GM19452 (cell line): Measurements from ENCODE around the gene SULT1C3.
"Not testable (repeated sequence)": the region's sequence is repeated elsewhere in the genome, so short reads cannot be mapped to it uniquely, and the experiment has no call there.

Source experiments
- ATAC-seq: cut with Tn5 transposase; IDR thresholded peaks from one replicate; pipeline ENCODE4 v1.9.1; 2021; ENCODE audit not compliant: unreplicated experiment

SULT1C3 gene

DNA sequence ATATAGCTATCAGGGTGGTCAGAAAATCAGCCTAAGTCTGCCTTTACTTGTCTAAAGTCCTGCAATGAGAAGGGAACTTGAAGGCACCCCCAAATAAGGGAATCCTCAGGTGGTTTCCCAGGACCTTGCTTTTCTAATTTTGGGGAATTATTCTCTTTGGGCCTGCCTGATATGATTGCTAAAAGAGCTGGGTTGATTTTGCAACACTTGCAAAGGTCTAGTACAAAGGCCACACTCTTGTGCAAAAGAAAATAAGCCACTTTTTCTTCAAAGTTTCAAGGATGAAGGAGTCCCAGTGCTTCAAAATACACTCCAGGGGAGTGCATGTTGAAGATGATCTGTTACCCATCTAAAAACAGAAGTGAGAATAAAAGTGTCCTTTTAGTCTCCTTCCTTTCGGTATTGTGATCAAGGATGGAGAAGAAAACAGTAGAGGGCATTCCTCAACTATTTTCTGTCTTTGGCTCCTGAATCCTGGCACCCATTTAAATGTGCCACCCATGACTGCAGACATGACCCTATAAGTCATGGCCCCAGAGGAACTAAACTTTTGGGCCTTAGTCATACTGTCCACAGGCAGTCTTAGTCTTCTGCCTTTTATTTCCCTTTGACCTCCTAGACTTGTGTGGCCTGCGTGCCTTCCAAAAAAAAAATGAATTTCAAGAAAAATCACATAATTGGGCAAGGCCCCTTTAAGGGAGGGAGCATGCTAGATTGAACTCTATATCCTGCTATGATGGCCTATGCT, 5.1 kb downstream of the SULT1C3 start:
- no peak for ATAC-seq

DNA sequence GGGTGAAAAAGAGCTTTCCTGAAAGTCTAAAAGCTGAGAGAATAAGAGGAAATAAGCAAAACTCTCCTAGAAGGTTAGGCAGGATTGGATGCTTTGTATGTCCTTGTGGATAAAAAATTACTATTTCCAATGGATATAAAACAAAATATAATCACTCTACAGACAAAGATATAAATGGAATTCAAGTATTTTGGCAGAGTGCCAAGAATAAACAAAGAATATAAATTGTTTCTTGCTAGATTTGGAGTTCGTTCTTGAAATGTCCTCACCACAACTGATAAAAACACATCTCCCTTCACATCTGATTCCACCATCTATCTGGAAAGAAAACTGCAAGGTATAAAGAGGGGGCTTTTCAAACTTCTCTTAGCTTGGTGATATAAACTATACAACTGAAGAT, 13.3 kb downstream of the SULT1C3 start:
- no peak for ATAC-seq

DNA sequence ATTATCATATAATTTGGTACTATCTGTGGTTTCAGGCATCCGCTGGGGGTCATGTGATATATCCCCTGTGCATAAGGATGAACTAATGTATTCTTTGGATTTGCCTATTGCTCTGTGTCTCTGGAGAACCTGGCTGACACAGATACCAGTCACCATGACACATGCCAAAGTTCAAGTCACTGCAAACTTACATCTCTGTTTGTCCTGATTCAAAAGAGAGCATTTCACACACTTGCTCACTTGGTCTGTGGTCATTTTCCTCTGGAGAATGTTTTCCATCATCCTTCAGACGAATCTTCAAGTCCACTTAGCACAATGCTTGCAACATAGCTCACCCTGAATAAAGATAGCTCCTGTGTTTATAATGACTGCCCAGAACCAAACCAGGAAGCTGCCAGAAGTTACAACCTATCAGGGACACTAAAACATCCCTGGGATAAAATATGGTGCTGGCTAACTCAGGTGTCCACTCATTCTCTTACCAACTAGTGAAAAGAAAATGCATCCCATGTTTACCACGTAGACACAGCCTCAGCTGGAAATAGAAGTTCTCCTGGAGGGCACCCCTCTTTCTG, 18.1 kb downstream of the SULT1C3 start:
- ATAC-seq = no peak

DNA sequence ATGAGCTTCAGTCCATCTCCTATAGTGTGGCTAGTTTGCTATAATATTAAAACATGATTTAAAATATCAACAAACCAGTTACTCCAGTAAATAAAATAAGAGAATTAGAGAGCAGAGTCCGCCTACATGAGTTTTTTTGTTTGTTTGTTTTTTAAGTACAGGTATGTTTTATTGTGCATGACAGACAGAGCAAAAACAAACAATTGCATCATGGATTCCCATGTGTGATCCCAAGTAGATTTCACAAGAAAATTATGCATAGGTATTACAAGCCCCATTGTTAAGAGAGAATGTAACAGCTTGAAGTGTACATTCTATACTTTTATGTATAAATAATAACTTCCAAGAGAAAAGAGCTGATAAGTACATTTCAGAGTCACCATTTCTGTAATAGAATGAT, 21.0 kb downstream of the SULT1C3 start:
- no peak for ATAC-seq

DNA sequence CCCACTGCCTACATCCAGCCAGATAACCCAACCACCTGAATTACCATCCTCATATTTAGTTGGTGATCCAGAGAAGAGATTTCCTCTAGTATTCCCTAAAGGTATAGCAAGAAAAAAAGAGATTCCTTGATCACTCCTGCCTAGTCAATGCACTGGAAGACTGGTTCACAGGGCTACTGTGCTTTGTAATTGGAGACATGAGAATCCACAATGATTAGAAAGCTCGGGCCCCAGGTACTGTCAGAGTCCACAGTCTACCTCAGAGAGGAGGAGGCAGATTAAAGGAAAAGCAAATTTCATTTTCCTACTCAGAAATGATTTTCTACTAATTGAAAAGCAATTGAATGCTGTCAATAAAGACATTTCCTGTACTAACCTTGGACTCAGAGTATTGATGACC, 22.3 kb downstream of the SULT1C3 start:
- ATAC-seq = no peak

DNA sequence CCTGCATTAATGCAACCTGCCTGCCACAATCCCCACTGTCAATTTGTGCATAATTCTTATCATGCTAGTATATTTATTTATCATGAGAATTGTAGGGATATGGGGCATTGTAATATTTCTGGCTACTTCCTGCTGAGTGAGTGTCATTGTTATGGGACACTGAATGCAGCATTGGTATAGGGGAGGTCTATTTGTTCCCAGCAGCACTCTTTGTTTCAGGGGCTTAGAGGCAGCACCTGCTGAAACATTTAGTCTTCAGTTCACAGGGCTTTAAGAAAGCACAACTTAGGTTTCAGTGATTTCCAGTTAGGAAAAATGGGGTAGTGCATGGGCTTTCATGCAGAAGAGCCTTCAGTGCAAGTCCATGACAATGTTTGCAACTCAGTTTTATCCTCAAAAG, 23.6 kb downstream of the SULT1C3 start:
- ATAC-seq = no peak

DNA sequence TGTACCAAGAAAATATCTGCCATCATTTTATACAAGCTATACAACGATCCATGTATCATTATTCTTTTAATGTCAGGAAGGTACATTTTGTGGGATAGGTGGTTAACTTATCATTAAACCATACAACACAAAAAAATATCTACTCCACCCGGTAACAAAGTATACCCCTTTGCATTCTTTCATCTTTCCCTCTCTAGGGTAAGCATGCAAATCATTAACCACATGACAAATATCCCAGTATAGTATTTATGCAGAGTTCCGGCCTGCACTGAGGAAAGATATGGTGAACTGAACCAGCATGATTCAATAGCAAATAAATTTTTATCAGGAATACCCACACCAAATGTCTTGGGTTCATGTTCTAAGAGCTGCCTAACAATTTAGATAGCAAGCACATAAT, 26.4 kb downstream of the SULT1C3 start:
- no peak for ATAC-seq

DNA sequence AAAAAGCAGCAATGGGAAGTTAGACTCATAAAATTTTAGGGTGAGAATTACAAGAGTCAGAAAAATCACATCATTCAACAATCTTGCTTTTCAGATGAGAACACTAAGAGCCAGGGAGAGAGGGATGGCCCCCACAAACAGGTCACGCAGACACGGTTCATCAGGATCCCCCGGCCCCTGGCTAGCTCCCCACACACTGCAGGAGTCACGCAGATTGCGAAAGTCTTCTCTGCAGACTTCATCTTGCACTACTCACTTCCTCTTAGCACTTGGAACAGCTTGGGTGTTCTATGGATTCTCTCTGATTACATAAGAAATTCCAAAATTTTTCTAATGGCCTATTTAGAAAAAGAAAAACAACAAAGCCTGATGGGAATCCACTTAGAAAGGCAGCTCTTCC, 27.3 kb downstream of the SULT1C3 start:
- no peak for ATAC-seq

DNA sequence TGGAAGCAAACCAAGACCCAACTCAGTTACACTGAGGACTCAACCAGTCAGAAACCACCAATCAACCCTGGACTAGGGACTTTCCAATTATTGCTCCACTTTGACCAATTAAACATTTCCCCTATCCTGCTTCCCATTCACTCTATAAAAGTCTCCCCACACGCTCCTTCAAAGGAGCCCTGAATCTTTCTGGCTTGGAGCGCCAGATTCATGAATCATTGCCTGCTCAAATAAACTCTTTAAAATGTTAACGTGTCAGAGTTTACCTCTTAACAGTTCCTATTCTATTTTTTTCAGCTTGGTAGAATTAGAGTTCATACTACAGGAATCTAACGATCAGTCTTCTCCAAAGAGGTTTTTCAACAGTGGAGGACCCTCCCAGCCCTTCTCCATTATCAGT, 28.2 kb downstream of the SULT1C3 start:
- no peak for ATAC-seq

DNA sequence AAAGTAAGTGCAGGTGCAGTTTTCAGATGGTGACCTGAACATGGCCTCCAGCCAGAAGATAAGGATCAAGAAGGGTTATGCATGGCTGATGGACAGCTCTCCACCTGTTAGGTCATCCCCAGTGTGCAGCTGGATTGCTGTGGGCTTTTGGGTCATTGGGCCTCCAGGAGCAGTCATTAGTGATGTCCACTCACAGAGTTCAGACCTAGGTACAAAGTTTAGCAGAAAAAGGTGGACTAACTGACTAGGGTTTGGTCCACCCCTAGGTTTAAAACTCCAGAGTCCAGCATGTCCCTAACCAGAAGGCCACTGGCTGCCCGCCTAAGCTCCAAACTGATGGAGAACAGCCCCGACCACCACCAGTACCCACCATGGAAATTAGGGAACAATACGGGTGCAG, 30.6 kb downstream of the SULT1C3 start:
- ATAC-seq = no peak

DNA sequence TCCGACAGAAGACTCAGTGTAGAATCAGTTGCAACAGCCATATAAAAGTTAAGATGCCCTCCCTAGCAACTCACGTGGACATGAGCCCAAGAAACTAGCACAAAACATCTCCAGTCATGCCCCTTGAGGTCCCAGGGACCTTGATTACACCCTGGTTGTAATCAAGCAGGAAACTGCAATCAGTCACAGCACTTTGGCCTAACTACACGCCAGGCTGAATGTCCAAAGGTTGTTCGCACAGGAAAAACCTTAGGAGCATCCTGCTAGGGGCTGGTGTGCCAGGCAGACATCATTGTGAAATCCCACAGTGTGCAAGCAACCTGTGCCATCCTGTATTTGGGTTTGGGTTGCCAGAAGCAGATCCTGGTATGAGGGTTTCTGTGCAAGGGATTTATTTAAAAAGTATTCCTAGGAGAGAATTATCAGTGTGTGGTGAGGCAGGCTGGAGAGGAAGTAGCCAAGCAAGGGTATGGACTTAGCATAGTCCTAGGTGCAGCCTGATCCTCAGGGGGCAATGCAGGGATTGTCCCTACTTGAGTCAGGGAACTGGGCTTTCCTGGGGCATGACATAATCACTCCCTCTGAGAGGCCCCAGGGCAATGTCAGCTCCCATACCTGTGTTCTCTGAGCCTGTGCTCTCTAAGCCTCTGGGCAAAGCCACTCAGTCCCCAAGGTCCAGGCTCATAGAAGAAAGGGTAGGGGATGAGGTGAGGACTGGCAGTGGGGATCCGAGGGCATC, 31.2 kb downstream of the SULT1C3 start:
- no peak for ATAC-seq

DNA sequence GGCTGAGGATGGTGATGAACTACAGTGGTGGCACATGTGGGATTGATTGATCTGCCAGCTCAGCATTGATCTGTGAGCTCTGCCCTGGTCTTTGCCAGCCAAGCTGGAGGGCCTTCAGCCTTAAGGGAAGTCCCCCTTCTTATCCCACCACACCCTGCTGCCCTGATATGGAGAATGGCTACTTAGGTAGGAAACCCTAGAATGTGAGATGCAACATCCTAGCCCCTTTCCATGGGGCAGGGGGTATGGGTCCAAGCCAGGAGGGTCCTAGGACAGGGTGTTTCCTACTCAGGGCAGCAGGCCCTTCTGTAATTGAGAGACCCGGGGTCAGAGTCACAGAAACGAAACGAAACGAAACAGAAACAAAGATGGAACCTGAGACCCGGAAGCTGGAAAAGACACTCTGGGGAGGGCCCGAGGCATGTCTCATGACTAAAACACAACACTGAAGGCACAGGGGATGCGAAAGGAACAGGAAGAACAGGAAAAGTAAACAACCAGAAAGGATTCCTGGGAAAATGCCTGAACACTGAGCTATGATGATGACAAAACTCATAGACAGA, 32.0 kb downstream of the SULT1C3 start:
- ATAC-seq = no peak

DNA sequence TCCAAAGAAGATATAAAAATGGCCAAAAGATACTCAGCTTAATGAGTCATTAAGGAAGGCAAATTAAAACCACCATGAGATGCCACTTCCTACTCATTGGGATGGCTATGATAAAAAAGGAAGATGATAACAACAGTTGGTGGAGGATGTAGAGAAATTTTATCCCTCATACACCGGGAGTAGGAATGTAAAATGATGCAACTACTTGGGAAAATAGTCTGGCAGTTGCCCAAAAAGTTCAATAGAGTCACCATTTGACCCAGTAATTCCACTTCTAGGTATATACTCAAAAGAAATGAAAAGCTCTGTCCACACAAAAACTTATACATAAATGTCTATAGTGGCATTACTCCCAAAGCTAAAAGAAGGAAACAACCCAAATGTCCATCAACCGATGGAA, 38.9 kb downstream of the SULT1C3 start:
- ATAC-seq = no peak

DNA sequence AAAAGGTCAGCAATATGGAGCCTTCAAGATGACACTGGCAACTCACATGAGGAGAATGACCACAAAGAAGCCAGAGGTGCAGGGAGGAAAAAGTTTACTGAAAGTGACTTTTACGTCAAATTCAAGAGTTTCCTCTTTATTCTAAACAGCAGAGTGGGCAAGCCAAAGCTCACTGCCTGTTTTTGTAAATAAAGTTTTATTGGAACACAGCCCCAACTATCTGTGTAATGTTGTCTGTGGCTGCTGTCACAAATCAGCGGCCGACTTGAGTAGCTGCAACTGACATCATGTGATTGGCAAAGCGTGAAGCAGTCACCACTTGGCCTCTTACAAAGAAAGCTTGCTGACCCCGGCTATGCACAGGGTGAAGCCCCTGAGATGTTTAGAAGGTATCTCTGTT, 39.7 kb downstream of the SULT1C3 start:
- no peak for ATAC-seq

DNA sequence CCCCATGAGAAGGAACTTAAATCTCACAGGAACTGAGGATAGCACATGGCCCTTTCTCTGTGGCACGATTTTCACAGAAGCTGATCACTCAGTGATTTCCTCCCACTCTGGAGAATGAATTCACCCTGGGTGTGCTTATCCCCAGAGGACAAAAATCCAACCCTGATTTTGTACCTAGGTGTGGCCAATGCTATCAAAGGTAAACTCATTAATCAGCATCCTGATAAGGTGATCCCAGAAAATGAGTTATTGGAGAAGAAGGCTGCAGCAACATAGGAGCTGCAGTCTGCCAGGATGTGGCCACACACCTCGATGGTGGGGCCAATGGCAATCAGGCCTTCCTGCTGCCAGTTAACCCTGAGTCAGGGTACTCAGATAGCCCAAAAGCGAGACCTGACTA, 40.7 kb downstream of the SULT1C3 start:
- no peak for ATAC-seq

DNA sequence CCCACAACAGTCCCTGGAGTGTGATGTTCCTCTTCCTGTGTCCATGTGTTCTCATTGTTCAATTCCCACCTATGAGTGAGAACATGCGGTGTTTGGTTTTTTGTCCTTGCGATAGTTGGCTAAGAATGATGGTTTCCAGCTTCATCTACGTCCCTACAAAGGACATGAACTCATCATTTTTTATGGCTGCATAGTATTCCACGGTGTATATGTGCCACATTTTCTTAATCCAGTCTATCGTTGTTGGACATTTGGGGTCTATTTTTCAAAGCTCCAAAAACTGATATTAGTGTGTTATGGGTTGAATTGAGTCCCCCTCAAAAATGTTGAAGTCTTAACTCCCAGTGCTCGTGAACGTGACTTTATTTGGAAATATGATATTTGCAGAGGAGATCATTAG, 44.8 kb downstream of the SULT1C3 start:
- ATAC-seq = not testable (repeated sequence)

DNA sequence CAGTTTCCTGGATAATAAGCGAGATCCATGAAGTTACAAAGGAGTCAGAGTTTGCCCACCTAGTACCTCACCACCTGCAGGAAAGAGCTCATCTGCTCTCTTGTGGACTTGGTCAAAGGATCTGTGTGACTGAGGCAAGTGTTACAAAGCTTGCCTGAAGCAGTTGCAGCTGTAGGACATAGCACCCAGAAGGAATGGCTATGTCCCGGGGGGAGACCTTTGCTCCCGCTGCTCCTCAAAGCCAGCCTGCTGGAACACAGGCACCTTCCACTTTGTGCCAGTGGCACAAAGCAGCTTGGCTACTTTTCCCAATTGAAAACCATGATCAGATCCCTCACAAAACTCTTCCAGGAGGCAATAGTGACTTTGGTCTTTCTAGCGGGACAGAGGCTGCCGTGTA, 45.8 kb downstream of the SULT1C3 start:
- no peak for ATAC-seq

DNA sequence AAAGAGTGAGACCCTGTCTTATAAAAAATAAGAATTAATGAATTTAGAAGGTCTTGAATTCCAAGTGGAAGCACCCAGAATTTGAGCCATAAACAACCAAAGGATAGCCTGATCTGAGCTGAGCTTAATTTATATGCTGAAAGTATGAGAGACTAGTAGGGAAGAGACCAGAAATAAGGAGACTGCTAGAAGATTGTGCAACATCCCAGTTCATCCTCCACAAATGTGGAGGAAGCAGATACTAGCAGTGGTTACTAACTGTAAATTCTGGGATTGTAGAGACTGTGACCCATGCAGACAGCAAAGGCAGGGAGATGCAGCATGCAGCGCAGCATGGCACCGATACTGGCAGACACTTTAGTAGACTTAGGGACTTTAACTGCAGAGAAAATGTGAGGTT, 47.4 kb downstream of the SULT1C3 start:
- ATAC-seq = no peak

DNA sequence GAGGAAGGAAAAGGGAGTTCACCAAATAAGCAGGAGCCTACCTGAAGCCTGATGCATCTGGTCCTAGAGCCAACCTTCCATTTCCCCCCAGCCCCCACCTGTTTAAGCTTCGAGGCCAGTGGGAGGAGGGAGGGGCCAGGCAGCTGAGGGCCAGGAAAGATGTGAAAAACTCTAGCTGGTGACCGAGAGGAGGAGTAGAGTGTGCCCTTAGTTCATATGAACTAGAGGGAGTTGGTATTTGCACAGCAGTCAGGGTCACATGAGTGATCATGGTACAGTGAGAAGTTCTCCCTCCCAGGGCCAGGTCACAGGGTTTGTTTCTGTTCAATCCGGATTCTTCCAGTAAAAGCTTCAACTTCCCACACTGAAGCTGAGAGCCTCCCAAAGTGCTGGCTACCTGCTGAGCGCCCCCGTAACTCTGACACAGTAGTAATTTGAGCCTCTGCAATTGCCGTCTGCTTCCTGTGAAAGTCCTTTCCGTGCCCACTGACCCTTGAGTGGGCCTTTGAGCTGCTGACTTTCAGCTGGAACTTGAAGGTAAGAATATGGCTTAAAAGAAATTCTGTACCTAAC, 48.9 kb downstream of the SULT1C3 start, which contains the start of gene SULT1C2:
Gene SULT1C2, plus strand, starts transcription at position 362 of the 573 bp plus-strand sequence. CDS start 4,773 bp downstream, outside the sequence.
- ATAC-seq = no peak

DNA sequence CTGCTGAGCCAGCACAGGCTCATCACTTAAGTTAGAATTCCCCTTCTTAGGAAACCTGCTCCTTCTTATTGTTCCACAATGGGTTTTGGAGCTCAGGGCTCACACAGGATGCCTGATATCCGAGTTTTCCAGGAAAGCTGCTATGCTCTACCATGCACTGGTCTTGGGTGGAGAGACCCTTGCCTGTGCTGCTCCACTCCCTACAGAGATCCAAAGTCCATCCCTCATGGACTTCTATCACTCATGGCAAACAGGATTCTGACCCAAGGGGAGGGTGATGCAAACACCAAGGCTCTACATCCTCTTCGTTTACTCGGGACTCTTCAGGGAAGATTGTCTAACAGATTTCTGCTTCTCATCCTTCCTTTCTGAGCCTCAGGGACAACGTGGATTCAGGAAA, 54.1 kb downstream of the SULT1C3 start:
- no peak for ATAC-seq

DNA sequence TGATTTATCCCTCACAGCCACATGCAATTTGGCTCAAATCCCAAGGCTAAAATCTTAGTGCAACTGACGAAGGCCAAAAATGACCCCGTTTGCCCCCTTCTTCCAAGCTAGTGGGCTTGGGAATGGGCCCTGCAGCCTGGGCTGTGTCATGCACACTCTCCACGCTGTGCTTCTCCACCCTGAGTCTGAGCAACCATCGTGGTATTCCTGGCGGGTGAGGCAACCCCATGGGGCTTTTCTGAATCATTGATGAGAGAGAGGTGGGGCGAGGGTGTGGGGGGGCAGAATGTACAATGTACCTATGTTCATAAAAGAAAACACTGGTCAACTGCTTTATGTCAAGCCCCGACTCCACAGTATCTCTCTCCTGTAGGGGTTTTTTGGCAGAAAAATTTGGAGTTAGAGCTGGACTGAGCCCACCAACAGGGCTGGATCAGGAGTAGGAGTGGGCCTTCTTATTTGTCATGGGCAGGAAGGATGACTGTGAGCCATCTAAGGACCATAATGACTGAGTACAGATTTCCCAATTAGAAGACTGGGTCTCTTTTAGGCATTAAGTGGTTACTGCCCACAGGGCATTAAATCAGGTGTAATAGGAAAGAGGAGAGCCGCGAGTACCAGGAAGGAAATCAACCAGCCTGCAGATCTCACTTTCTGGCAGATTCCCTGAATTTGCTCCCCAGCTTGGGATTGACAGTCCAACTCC, 57.8 kb downstream of the SULT1C3 start:
- ATAC-seq = no peak
